Endothelial cell (in vitro differentiated cells): ENCODE data around the gene EVPL. TPM values are rescaled to one million over a fixed set of nuclear protein-coding genes. Genes with fewer than 3 reads are reported as not detected.
A peak's percentile ranks its signal among the peaks of the same experiment; 100 is the strongest.

ENCODE experiments used
- DNase-seq: peaks from one replicate; pipeline ENCODE4 v3.0.0; 2021; ENCODE audit warnings: low spot score
- H3K27ac Mint-ChIP-seq: one replicate; pipeline ENCODE4 v1.8.0; 2021; ENCODE audit warnings: mixed read lengths, inconsistent platforms; ENCODE audit not compliant: unreplicated experiment
- H3K27me3 Mint-ChIP-seq: one replicate; pipeline ENCODE4 v1.8.0; 2021; ENCODE audit warnings: mild to moderate bottlenecking, moderate library complexity, mixed read lengths, inconsistent platforms; ENCODE audit not compliant: unreplicated experiment
- H3K36me3 Mint-ChIP-seq: one replicate; pipeline ENCODE4 v1.8.0; 2021; ENCODE audit warnings: mild to moderate bottlenecking, low read depth, mixed read lengths, inconsistent platforms; ENCODE audit not compliant: unreplicated experiment
- H3K4me1 Mint-ChIP-seq: one replicate; pipeline ENCODE4 v1.8.0; 2021; ENCODE audit warnings: mild to moderate bottlenecking, mixed read lengths, inconsistent platforms; ENCODE audit not compliant: unreplicated experiment
- H3K4me3 Mint-ChIP-seq: one replicate; pipeline ENCODE4 v1.8.0; 2021; ENCODE audit warnings: mild to moderate bottlenecking, mixed read lengths, inconsistent platforms; ENCODE audit not compliant: unreplicated experiment
- H3K9me3 Mint-ChIP-seq: one replicate; pipeline ENCODE4 v1.8.0; 2021; ENCODE audit warnings: mixed read lengths, inconsistent platforms; ENCODE audit not compliant: unreplicated experiment
- total RNA-seq: library from RNA; stranded (reverse); fragmentation: NEBNext Ultra II Directional; extraction: Animal tissue kit (Norgen Biotek cat#: 25700); gene quantifications from one replicate; pipeline ENCODE4 v1.2.1, GENCODE V29; 2021; ENCODE audit not compliant: unreplicated experiment
- TF ChIP-seq, protein P1 (sequence below): fragments of 200-600 bp; sonication (generic); IDR thresholded peaks from one replicate; pipeline ENCODE4 v1.5.0; 2021; ENCODE audit warnings: antibody characterized with exemption; ENCODE audit not compliant: unreplicated experiment

EVPL gene
- total RNA-seq, 1 donor from 2014 or later: not detected

DNA sequence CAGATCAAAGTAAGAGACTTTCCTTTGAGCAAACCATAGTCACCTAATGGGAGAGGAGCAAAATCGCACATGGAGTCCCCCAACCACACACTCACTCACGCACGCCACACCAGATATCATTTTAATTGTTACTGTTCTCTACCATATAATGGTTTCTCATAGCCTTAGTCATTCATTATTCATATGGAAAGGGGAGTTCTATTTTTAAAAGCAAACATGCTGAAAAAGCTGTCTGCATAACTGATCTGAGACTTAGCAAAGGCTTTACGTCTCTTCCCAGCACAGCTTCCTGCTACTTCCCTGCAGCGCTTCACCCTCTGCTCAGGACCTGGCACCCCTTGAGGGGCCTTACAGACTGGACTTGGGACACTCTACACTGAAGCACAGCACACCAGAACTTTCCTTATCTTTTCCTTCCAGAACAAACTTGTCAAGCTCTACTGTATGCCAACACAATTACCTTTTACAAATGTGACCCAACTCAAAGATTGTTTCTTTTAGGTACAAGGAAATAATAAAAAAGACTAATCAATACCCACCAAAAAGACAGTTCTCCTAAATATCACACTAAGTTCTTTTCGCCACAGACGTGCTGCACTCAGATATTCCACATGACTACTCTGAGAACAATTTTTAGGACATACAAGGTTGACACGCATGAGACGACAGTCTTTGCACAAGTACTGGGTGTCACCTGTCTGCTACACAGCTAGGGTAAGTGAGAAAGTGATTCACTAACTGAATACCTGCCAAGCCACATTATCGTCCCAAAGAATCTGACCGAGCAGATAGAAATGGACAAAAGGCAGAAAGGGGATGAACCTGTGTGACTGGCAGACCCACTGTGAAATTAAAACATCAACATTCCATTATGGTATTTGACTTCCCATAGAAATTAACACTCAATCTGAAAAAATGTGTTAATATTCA, 23.7 kb upstream of the EVPL start:
- H3K36me3 Mint-ChIP-seq: peaks cover 41% of the 10 kb centered on the region
- no peak overlapping the region for H3K4me3 Mint-ChIP-seq
- DNase-seq: no peak
- no peaks in the 10 kb centered on the region for H3K27me3 Mint-ChIP-seq
- no peak overlapping the region for H3K27ac Mint-ChIP-seq
- TF ChIP-seq, protein P1, sequence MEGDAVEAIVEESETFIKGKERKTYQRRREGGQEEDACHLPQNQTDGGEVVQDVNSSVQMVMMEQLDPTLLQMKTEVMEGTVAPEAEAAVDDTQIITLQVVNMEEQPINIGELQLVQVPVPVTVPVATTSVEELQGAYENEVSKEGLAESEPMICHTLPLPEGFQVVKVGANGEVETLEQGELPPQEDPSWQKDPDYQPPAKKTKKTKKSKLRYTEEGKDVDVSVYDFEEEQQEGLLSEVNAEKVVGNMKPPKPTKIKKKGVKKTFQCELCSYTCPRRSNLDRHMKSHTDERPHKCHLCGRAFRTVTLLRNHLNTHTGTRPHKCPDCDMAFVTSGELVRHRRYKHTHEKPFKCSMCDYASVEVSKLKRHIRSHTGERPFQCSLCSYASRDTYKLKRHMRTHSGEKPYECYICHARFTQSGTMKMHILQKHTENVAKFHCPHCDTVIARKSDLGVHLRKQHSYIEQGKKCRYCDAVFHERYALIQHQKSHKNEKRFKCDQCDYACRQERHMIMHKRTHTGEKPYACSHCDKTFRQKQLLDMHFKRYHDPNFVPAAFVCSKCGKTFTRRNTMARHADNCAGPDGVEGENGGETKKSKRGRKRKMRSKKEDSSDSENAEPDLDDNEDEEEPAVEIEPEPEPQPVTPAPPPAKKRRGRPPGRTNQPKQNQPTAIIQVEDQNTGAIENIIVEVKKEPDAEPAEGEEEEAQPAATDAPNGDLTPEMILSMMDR: no peak
- H3K9me3 Mint-ChIP-seq: no peaks in the 10 kb centered on the region
- H3K4me1 Mint-ChIP-seq: no peaks in the 10 kb centered on the region

DNA sequence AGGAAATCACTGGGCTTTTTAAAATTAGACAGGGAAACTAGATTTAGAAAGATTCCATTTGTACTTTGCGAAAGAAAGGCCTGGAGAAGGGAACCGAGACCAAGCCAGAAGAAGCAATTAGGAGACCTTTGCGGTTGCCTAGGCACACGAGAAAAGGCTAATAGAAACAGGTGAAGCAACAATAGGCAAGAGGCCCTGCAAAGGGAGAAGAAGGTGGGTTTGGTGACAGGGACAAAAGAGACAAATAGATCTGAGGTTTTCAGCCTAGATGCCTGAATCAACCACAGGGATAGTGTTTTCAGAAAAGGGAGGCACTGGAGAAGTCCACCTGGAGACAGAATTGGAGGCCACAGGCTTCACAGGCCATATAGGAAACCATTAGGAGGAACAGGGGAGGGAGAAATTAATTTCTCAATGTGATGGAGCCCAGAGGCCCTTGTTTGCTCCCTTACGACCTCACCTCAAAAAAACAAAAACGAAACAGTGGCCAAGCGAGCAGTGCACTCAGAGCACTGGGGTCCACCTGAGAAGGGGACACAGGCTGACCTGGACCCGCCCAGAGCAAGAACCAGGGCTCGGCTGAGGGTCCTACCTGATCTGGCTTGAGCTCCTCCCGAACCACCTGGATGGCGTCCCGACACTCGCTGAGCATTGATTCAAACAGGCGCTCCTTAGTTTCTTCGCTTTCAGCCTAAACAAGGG, 22.9 kb upstream of the EVPL start:
- TF ChIP-seq, protein P1: no peak
- H3K9me3 Mint-ChIP-seq: no peaks in the 10 kb centered on the region
- H3K27ac Mint-ChIP-seq: no peak overlapping the region
- no peak for DNase-seq
- H3K4me1 Mint-ChIP-seq: no peaks in the 10 kb centered on the region
- no peaks in the 10 kb centered on the region for H3K27me3 Mint-ChIP-seq
- peak overlapping the region; percentile 24 for H3K4me3 Mint-ChIP-seq
- peaks cover 49% of the 10 kb centered on the region for H3K36me3 Mint-ChIP-seq

DNA sequence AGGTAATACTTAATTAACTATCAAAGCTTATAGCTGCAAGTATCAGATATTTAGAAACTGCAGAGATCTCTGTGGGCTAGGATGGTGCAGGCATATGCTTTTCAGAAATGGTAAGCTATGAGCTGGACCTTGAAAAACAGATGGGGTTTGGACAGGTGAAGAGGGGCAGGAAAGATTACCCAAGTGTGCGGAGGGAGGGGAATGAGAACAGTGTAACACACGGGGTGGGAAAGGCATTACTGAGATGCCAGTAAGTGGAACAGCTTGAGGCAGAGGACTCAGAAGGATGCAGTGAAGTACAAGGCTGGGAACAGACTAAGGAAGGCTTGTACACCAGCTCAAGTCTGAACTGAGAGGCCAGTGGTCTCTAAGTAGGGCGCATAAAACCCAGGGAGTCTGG, 22.1 kb upstream of the EVPL start:
- TF ChIP-seq, protein P1: no peak
- Mint-ChIP-seq H3K9me3 (no peaks in the 10 kb centered on the region), H3K4me3 (no peak overlapping the region), H3K27ac (peak overlapping the region; percentile 6), H3K27me3 (no peaks in the 10 kb centered on the region), H3K4me1 (no peaks in the 10 kb centered on the region), H3K36me3 (peaks cover 54% of the 10 kb centered on the region)
- no peak for DNase-seq

DNA sequence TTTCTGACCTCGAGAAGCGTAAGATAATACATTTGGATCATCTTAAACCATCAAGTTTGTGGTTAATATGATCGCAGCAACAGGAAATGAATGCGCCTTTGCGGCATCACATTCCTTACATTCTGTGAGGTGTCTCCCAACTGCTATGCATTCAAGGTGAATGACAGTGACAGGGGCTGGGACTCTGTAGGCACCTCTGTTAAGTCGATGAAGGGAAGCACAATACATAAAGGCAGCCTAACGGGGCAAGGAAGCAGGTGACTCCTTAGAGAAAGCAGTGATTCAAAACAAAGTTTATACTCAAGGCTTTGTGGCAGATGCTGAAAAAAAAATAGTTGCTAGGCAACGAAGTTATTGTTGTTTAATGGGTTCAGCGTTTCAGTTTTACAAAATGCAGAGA, 21.6 kb upstream of the EVPL start:
- Mint-ChIP-seq H3K4me3 (no peak overlapping the region), H3K36me3 (peaks cover 59% of the 10 kb centered on the region), H3K4me1 (no peaks in the 10 kb centered on the region), H3K9me3 (no peaks in the 10 kb centered on the region), H3K27ac (no peak overlapping the region), H3K27me3 (no peaks in the 10 kb centered on the region)
- TF ChIP-seq, protein P1: no peak
- no peak for DNase-seq
